GM12878 (cell line): ENCODE results near the gene XAB2. TPM values are rescaled to one million over a fixed set of nuclear protein-coding genes. Genes with fewer than 3 reads are reported as not detected.

Source experiments
- ATAC-seq: fragments of 200-7000 bp; cut with Tn5 transposase; 3 replicates; pipeline ENCODE4 v1.9.1; 2020; ENCODE audit warnings: mild to moderate bottlenecking, moderate library complexity
- BruUV-seq: library from RNA; stranded (reverse); fragments of 400-500 nt; replicated peaks from 2 replicates; lab custom pipeline; 2021; lab: Mats Ljungman, UMichigan
- CTCF ChIA-PET: fragments of 300-600 bp; sonication (Branson Sonifier 250); formaldehyde crosslinking; extraction: SDS; loops from one replicate; lab custom pipeline; 2021; ENCODE audit warnings: inconsistent platforms; lab: Yijun Ruan, JAX
- POLR2A ChIA-PET: fragments of 350-600 bp; formaldehyde crosslinking; extraction: SDS; loops from one replicate; lab custom pipeline; 2021; ENCODE audit warnings: inconsistent platforms; lab: Charles Lee
- RAD21 ChIA-PET: fragments of 300-600 bp; sonication (Branson Sonifier 250); formaldehyde crosslinking; loops from one replicate; lab custom pipeline; 2023; ENCODE audit warnings: antibody characterized with exemption; ENCODE audit not compliant: unreplicated experiment; lab: Charles Lee
- SMC1A ChIA-PET: fragments of 300-600 bp; sonication (Branson Sonifier 250); formaldehyde crosslinking; loops from one replicate; lab custom pipeline; 2023; ENCODE audit not compliant: unreplicated experiment, uncharacterized antibody; lab: Charles Lee
- DNase-seq: peaks from one replicate; pipeline ENCODE4 v3.0.0-alpha.2; 2011; ENCODE audit warnings: low read depth, low spot score
- FAIRE-seq: peaks from 3 replicates; lab custom pipeline; 2011; peaks lifted over from hg19 to GRCh38; lab: Jason Lieb, UNC
- H2AFZ ChIP-seq: 2 replicates; pipeline ENCODE4 v1.6.0; 2011; ENCODE audit warnings: low read depth, low read length, control low read depth; ENCODE audit not compliant: control insufficient read depth
- H3K27ac ChIP-seq: 2 replicates; pipeline ENCODE4 v1.5.1; 2011; ENCODE audit warnings: control low read depth; ENCODE audit not compliant: control insufficient read depth, insufficient read depth
- H3K27me3 ChIP-seq, 2 experiments: replicated peaks in 1 of 2; 2 replicates each; pipeline versions ENCODE4 v1.6.0 to v1.6.1; 2011; ENCODE audit warnings: low read length in 1 of 2; ENCODE audit not compliant: control insufficient read depth in 2 of 2, insufficient read depth in 2 of 2
- H3K36me3 ChIP-seq, 2 experiments: 2 replicates each; pipeline ENCODE4 v1.5.1; 2011; ENCODE audit warnings: low read length in 1 of 2; ENCODE audit not compliant: control insufficient read depth in 2 of 2, insufficient read depth in 2 of 2
- H3K4me1 ChIP-seq: 2 replicates; pipeline ENCODE4 v1.6.1; 2011; ENCODE audit warnings: mild to moderate bottlenecking, low read length, moderate library complexity, mixed read lengths; ENCODE audit not compliant: control insufficient read depth, insufficient read depth
- H3K4me2 ChIP-seq: 2 replicates; pipeline ENCODE4 v1.6.0; 2011; ENCODE audit warnings: control low read depth; ENCODE audit not compliant: control insufficient read depth, insufficient read depth
- H3K4me3 ChIP-seq: fragments of 200-600 bp; sonication (generic); 2 replicates; pipeline ENCODE4 v1.5.1; 2016
- H3K79me2 ChIP-seq: 2 replicates; pipeline ENCODE4 v1.6.0; 2011; ENCODE audit warnings: low read length; ENCODE audit not compliant: control insufficient read depth, insufficient read depth
- H3K9ac ChIP-seq: 2 replicates; pipeline ENCODE4 v1.8.0; 2011; ENCODE audit warnings: low read length, control low read depth, mixed read lengths; ENCODE audit not compliant: control insufficient read depth, insufficient read depth
- H3K9me3 ChIP-seq: replicated peaks from 3 replicates; pipeline ENCODE4 v1.5.1; 2011; ENCODE audit warnings: mild to moderate bottlenecking, low read length; ENCODE audit not compliant: control insufficient read depth, insufficient read depth
- H4K20me1 ChIP-seq: 2 replicates; pipeline ENCODE4 v1.6.0; 2011; ENCODE audit not compliant: control insufficient read depth, insufficient read depth
- ASH2L ChIP-seq: fragments of 300-600, 200-600 bp; sonication (generic); IDR thresholded peaks from 2 replicates; pipeline ENCODE4 v1.6.1; 2017; ENCODE audit warnings: low read depth, mild to moderate bottlenecking, borderline replicate concordance
- BRCA1 ChIP-seq: IDR thresholded peaks from 2 replicates; pipeline ENCODE4 v1.6.1; 2011; ENCODE audit warnings: low read depth, low read length, improper control_type of control experiment
- CREB1 ChIP-seq: IDR thresholded peaks from 2 replicates; pipeline ENCODE4 v1.6.1; 2012; ENCODE audit warnings: low read depth, mild to moderate bottlenecking, inconsistent platforms
- CREM ChIP-seq: IDR thresholded peaks from 2 replicates; pipeline ENCODE4 v1.6.1; 2014; ENCODE audit warnings: antibody characterized with exemption, low read depth
- E2F4 ChIP-seq: IDR thresholded peaks from 2 replicates; pipeline ENCODE4 v1.6.1; 2012; ENCODE audit warnings: low read depth, low read length, improper control_type of control experiment
- EED ChIP-seq: sonication (generic); IDR thresholded peaks from 2 replicates; pipeline ENCODE4 v1.6.1; 2016; ENCODE audit warnings: antibody characterized with exemption, low read depth
- HDAC2 ChIP-seq: fragments of 200-600 bp; sonication (generic); IDR thresholded peaks from 2 replicates; pipeline ENCODE4 v1.6.1; 2017
- IRF3 ChIP-seq: fragments of 450-650 bp; IDR thresholded peaks from 2 replicates; pipeline ENCODE4 v1.6.1; 2014; ENCODE audit warnings: mild to moderate bottlenecking
- IRF4 ChIP-seq: IDR thresholded peaks from 2 replicates; pipeline ENCODE4 v1.6.1; 2011; ENCODE audit warnings: low read depth, low read length
- PAX8 ChIP-seq: fragments of 450-650 bp; IDR thresholded peaks from 2 replicates; pipeline ENCODE4 v1.6.1; 2017; ENCODE audit warnings: mild to moderate bottlenecking, moderate library complexity
- RCOR1 ChIP-seq: conservative IDR thresholded peaks from 2 replicates; pipeline ENCODE4 v1.6.1; 2012; ENCODE audit warnings: low read depth, low read length, improper control_type of control experiment
- RELA ChIP-seq: fragments of 450-650 bp; IDR thresholded peaks from 2 replicates; pipeline ENCODE4 v1.8.0; 2014; ENCODE audit warnings: borderline replicate concordance; ENCODE audit not compliant: partially characterized antibody
- SIN3A ChIP-seq: IDR thresholded peaks from 2 replicates; pipeline ENCODE4 v1.6.1; 2012; ENCODE audit warnings: low read depth, low read length, improper control_type of control experiment
- YBX1 ChIP-seq: fragments of 450-650 bp; IDR thresholded peaks from 2 replicates; pipeline ENCODE4 v1.6.1; 2016; ENCODE audit warnings: antibody characterized with exemption
- ZNF384 ChIP-seq: IDR thresholded peaks from 2 replicates; pipeline ENCODE4 v1.6.1; 2012; ENCODE audit warnings: low read depth, mild to moderate bottlenecking, low read length, improper control_type of control experiment, borderline replicate concordance
- WGBS: methylation state at CpG from one replicate; pipeline ENCODE4 v1.1.6; 2016; ENCODE audit warnings: low lambda C conversion rate; ENCODE audit not compliant: insufficient replicate concordance, insufficient coverage; ENCODE audit errors: missing lambda C conversion rate; 5-methylcytosine and 5-hydroxymethylcytosine counted together
- in situ Hi-C: fragments of 300-500 bp; cut with MboI; formaldehyde crosslinking; loops from 9 replicates; pipeline ENCODE4 v1.14.3; 2018; ENCODE audit warnings: mixed read lengths
- intact Hi-C: fragments of 100-400 bp; cut with micrococcal nuclease; formaldehyde crosslinking; loops from one replicate; pipeline ENCODE4 v1.14.2; 2022; ENCODE audit not compliant: unreplicated experiment
- polyA plus RNA-seq, 11 experiments: library from polyadenylated mRNA; depleted of rRNA in 4 of 11; unstranded in 6 of 11; stranded (reverse) in 5 of 11; fragments of >200 nt; fragmentation: Nextera tagmentation in 4 of 11; fragmentation: Illumina TruSeq in 1 of 11; extraction: Ambion mirVana in 4 of 11; extraction: Trizol in 1 of 11; gene quantifications; 1 replicate in 1 of 11; 2 replicates in 10 of 11; pipeline versions ENCODE4 v1.2.1 to v1.2.3, GENCODE V29; 2011 to 2016; ENCODE audit warnings: inconsistent platforms in 2 of 11, missing spikeins in 2 of 11, low read depth in 1 of 11
- total RNA-seq, 4 experiments: library from RNA; depleted of rRNA in 3 of 4; stranded (reverse); fragments of >200 nt in 3 of 4; fragmentation: Illumina TruSeq in 1 of 4; extraction: Trizol in 1 of 4; gene quantifications; 2 replicates each; pipeline versions ENCODE4 v1.2.1 to v1.2.3, GENCODE V29; 2013 to 2021
- TF ChIP-seq, protein P1 (sequence below): IDR thresholded peaks from 2 replicates; pipeline ENCODE4 v1.6.1; 2012; ENCODE audit warnings: improper control_type of control experiment, low read depth, low read length; ENCODE audit not compliant: insufficient replicate concordance

The XAB2 gene
- total and polyA plus RNA-seq, 10 of the 15 experiments (the other 5 are each of a cell fraction or from before 2014, with no cell fraction given): 0.34 to 45.1 (median 18.8) TPM

- SMC1A ChIA-PET: interaction anchor here (0.6 to 0.7 kb wide), 2 partner anchors 12 to 597 kb away, joined by 3 read pairs; no protein-coding TSS in a partner anchor
- ATAC-seq (no peak), FAIRE-seq (no peak), DNase-seq (no peak)
- RAD21 ChIA-PET: no interaction called here
- CTCF ChIA-PET: interaction anchor here (0.6 to 1.8 kb wide), 4 partner anchors 11 to 567 kb away, joined by 3 to 6 read pairs (median 3); partner anchors contain the start of gene TRAPPC5
- intact Hi-C loops: loop anchor here (10.0 kb wide), 1 partner anchor 285 kb away; no protein-coding TSS in a partner anchor
- Histone ChIP-seq H3K9me3 (no peaks in the 10 kb centered on the region), H3K27me3 (peaks cover 4 to 7% of the 10 kb centered on the region in 2 experiments; a peak in 3 of 4 replicates), H3K9ac (no peak overlapping the region), H3K4me3 (no peak overlapping the region), H4K20me1 (no peaks in the 10 kb centered on the region), H2AFZ (no peak overlapping the region), H3K79me2 (no peaks in the 10 kb centered on the region), H3K36me3 (no peaks in the 10 kb centered on the region), H3K4me1 (no peaks in the 10 kb centered on the region), H3K4me2 (no peak overlapping the region), H3K27ac (no peak overlapping the region)
- BruUV-seq: no TSS peak
- WGBS: 34% methylated on average over 9 of the region's 9 CpGs
- no peak for TF ChIP-seq IRF4
- TF ChIP-seq PAX8: no peak
- TF ChIP-seq BRCA1: no peak
- no peak for TF ChIP-seq CREM
- TF ChIP-seq CREB1: no peak
- no peak for TF ChIP-seq ASH2L
- no peak for TF ChIP-seq RCOR1
- no peak for TF ChIP-seq EED
- TF ChIP-seq YBX1: no peak
- TF ChIP-seq IRF3: no peak
- no peak for TF ChIP-seq HDAC2
- TF ChIP-seq SIN3A: no peak
- no peak for TF ChIP-seq E2F4
- TF ChIP-seq ZNF384: no peak
- no peak for TF ChIP-seq RELA
- TF ChIP-seq, protein P1, sequence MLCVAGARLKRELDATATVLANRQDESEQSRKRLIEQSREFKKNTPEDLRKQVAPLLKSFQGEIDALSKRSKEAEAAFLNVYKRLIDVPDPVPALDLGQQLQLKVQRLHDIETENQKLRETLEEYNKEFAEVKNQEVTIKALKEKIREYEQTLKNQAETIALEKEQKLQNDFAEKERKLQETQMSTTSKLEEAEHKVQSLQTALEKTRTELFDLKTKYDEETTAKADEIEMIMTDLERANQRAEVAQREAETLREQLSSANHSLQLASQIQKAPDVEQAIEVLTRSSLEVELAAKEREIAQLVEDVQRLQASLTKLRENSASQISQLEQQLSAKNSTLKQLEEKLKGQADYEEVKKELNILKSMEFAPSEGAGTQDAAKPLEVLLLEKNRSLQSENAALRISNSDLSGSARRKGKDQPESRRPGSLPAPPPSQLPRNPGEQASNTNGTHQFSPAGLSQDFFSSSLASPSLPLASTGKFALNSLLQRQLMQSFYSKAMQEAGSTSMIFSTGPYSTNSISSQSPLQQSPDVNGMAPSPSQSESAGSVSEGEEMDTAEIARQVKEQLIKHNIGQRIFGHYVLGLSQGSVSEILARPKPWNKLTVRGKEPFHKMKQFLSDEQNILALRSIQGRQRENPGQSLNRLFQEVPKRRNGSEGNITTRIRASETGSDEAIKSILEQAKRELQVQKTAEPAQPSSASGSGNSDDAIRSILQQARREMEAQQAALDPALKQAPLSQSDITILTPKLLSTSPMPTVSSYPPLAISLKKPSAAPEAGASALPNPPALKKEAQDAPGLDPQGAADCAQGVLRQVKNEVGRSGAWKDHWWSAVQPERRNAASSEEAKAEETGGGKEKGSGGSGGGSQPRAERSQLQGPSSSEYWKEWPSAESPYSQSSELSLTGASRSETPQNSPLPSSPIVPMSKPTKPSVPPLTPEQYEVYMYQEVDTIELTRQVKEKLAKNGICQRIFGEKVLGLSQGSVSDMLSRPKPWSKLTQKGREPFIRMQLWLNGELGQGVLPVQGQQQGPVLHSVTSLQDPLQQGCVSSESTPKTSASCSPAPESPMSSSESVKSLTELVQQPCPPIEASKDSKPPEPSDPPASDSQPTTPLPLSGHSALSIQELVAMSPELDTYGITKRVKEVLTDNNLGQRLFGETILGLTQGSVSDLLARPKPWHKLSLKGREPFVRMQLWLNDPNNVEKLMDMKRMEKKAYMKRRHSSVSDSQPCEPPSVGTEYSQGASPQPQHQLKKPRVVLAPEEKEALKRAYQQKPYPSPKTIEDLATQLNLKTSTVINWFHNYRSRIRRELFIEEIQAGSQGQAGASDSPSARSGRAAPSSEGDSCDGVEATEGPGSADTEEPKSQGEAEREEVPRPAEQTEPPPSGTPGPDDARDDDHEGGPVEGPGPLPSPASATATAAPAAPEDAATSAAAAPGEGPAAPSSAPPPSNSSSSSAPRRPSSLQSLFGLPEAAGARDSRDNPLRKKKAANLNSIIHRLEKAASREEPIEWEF: no peak
- in situ Hi-C loops: no loop called here
- POLR2A ChIA-PET: no interaction called here
These were observed 40.3 kb upstream of the XAB2 start for GRCh38 chr19:7669641-7670040.
